Upper lobe of right lung (tissue), 1 donor: ENCODE data around the gene KBTBD13. TPM values are rescaled to one million over a fixed set of nuclear protein-coding genes. Genes with fewer than 3 reads are reported as not detected.
A peak's percentile ranks its signal among the peaks of the same experiment; 100 is the strongest.
"Not testable (repeated sequence)": the region's sequence is repeated elsewhere in the genome, so short reads cannot be mapped to it uniquely, and the experiment has no call there.

ENCODE experiments used
- ATAC-seq: fragments of 200-7000 bp; cut with Tn5 transposase; one replicate; pipeline ENCODE4 v1.9.1; 2020; ENCODE audit warnings: mild to moderate bottlenecking, moderate library complexity
- DNase-seq: peaks from one replicate; pipeline ENCODE4 v3.0.0-alpha.2; 2020
- H3K27ac ChIP-seq: fragments of 200-600 bp; one replicate; pipeline ENCODE4 v1.8.0; 2022
- H3K27me3 ChIP-seq: fragments of 200-600 bp; one replicate; pipeline ENCODE4 v1.8.0; 2022; ENCODE audit warnings: mild to moderate bottlenecking
- H3K36me3 ChIP-seq: fragments of 200-600 bp; one replicate; pipeline ENCODE4 v1.8.0; 2022
- H3K4me1 ChIP-seq: fragments of 200-600 bp; one replicate; pipeline ENCODE4 v1.8.0; 2022
- H3K4me3 ChIP-seq: fragments of 200-600 bp; one replicate; pipeline ENCODE4 v1.8.0; 2022; ENCODE audit warnings: mild to moderate bottlenecking
- H3K9me3 ChIP-seq: fragments of 200-600 bp; one replicate; pipeline ENCODE4 v1.8.0; 2022
- CTCF ChIP-seq: fragments of 200-600 bp; IDR thresholded peaks from one replicate; pipeline ENCODE4 v1.8.0; 2022; ENCODE audit warnings: antibody characterized with exemption
- intact Hi-C: fragments of 100-400 bp; cut with DNase I; formaldehyde crosslinking; loops from one replicate; pipeline ENCODE4 v1.11.0; 2022
- total RNA-seq: library from RNA; stranded (reverse); fragmentation: NEBNext Ultra II Directional; extraction: Animal tissue kit (Norgen Biotek cat#: 25700); gene quantifications from one replicate; pipeline ENCODE4 v1.2.1, GENCODE V29; 2021
- donor health status: DM: no; HTN: yes; CAD: no; lungs with severe emphysema.

Gene KBTBD13
- total RNA-seq, 1 donor from 2014 or later, result not detected

GRCh38 chr15:65087873-65088642 lies 11.5 kb downstream of the KBTBD13 start:
- Histone ChIP-seq H3K36me3 (no peaks in the 10 kb centered on the region), H3K4me3 (no peak overlapping the region), H3K4me1 (peaks cover 52% of the 10 kb centered on the region), H3K27me3 (no peaks in the 10 kb centered on the region), H3K27ac (peak overlapping the region; percentile 86), H3K9me3 (no peaks in the 10 kb centered on the region)
- ATAC-seq (peak; percentile 27), DNase-seq (no peak)
- intact Hi-C loops, result no loop called here
- no peak for TF ChIP-seq CTCF

GRCh38 chr15:65088643-65089021 lies 12.1 kb downstream of the KBTBD13 start:
- Histone ChIP-seq H3K36me3 (no peaks in the 10 kb centered on the region), H3K4me1 (peaks cover 46% of the 10 kb centered on the region), H3K27ac (peak overlapping the region; percentile 86), H3K27me3 (no peaks in the 10 kb centered on the region), H3K9me3 (no peaks in the 10 kb centered on the region), H3K4me3 (no peak overlapping the region)
- no peak for TF ChIP-seq CTCF
- ATAC-seq (no peak), DNase-seq (no peak)
- intact Hi-C loops, result no loop called here

GRCh38 chr15:65089206-65089824 lies 12.8 kb downstream of the KBTBD13 start:
- Histone ChIP-seq H3K4me1 (peaks cover 40% of the 10 kb centered on the region), H3K4me3 (no peak overlapping the region), H3K27ac (peak overlapping the region; percentile 86), H3K9me3 (no peaks in the 10 kb centered on the region), H3K36me3 (no peaks in the 10 kb centered on the region), H3K27me3 (no peaks in the 10 kb centered on the region)
- intact Hi-C loops, result no loop called here
- no peak for TF ChIP-seq CTCF
- no peak for DNase-seq
- ATAC-seq, result peak; percentile 27

- TF ChIP-seq CTCF, result no peak
- ATAC-seq, result no peak
- H3K27ac ChIP-seq, result peak overlapping the region; percentile 30
Observed at GRCh38 chr15:65091946-65092770, 15.6 kb downstream of the KBTBD13 start.

GRCh38 chr15:65092911-65093792 lies 16.6 kb downstream of the KBTBD13 start:
- no peak for DNase-seq
- no peak for ATAC-seq
- H3K9me3 ChIP-seq, result no peaks in the 10 kb centered on the region
- peaks cover 6% of the 10 kb centered on the region for H3K4me1 ChIP-seq
- intact Hi-C loops, result no loop called here
- no peak overlapping the region for H3K4me3 ChIP-seq
- H3K27ac ChIP-seq, result no peak overlapping the region
- TF ChIP-seq CTCF, result no peak
- no peaks in the 10 kb centered on the region for H3K27me3 ChIP-seq
- peaks cover 13% of the 10 kb centered on the region for H3K36me3 ChIP-seq

More at GRCh38 chr15:65091946-65092770, 15.6 kb downstream of the KBTBD13 start:
- Histone ChIP-seq H3K4me1 (peaks cover 16% of the 10 kb centered on the region), H3K9me3 (no peaks in the 10 kb centered on the region), H3K27me3 (no peaks in the 10 kb centered on the region), H3K4me3 (no peak overlapping the region), H3K36me3 (peaks cover 3% of the 10 kb centered on the region)
- no peak for DNase-seq
- intact Hi-C loops, result no loop called here

GRCh38 chr15:65093793-65094170 lies 17.2 kb downstream of the KBTBD13 start:
- H3K27me3 ChIP-seq, ATAC-seq, H3K4me1 ChIP-seq, H3K4me3 ChIP-seq, intact Hi-C loops, H3K27ac ChIP-seq, H3K9me3 ChIP-seq, DNase-seq: not testable (repeated sequence)
- H3K36me3 ChIP-seq, result peaks cover 19% of the 10 kb centered on the region
